ENCODE results near the gene CLMP.

GRCh38 chr11:123217897-123218296 lies 22.8 kb upstream of the CLMP start:
- no peak for TF ChIP-seq CTCF (IDR thresholded peaks at IDR 0.05; ENCODE audit: insufficient read depth, low read length)
- TF ChIP-seq REST (IDR thresholded peaks at IDR 0.05; ENCODE audit: insufficient replicate concordance, low read depth), result no peak
- no peak for TF ChIP-seq POLR2AphosphoS5 (IDR thresholded peaks at IDR 0.05; ENCODE audit: low read depth)
- no peak for TF ChIP-seq GABPA (IDR thresholded peaks at IDR 0.05; ENCODE audit: low read depth)
